Fibroblast of skin of back (primary cell): ENCODE data around the gene DNMT1.
A peak's percentile ranks its signal among the peaks of the same experiment; 100 is the strongest.
"Not testable (repeated sequence)": the region's sequence is repeated elsewhere in the genome, so short reads cannot be mapped to it uniquely, and the experiment has no call there.

Experiments
- DNase-seq: peaks from one replicate; pipeline ENCODE4 v3.0.0-alpha.2; 2013

Gene DNMT1

GRCh38 chr19:10220695-10221094, 25.9 kb upstream of the DNMT1 start:
- DNase-seq, result no peak

GRCh38 chr19:10219678-10220077, 24.9 kb upstream of the DNMT1 start:
- peak; percentile 48 for DNase-seq

- no peak for DNase-seq
Measured at GRCh38 chr19:10217085-10217484, 22.3 kb upstream of the DNMT1 start.

GRCh38 chr19:10214784-10215183, 20.0 kb upstream of the DNMT1 start:
- peak; percentile 47 for DNase-seq

GRCh38 chr19:10211691-10212090, 16.9 kb upstream of the DNMT1 start:
- no peak for DNase-seq

GRCh38 chr19:10211061-10211460, 16.3 kb upstream of the DNMT1 start:
- DNase-seq, result no peak

GRCh38 chr19:10209315-10209714, 14.6 kb upstream of the DNMT1 start:
- peak; percentile 30 for DNase-seq

- DNase-seq, result no peak
Measured at GRCh38 chr19:10207026-10207425, 12.3 kb upstream of the DNMT1 start.

- DNase-seq, result no peak
Measured at GRCh38 chr19:10206226-10206885, 11.6 kb upstream of the DNMT1 start.

- no peak for DNase-seq
Measured at GRCh38 chr19:10205636-10206035, 10.9 kb upstream of the DNMT1 start.

GRCh38 chr19:10203686-10204085, 8.9 kb upstream of the DNMT1 start:
- no peak for DNase-seq

- no peak for DNase-seq
Measured at GRCh38 chr19:10201176-10201575, 6.4 kb upstream of the DNMT1 start.

- not testable (repeated sequence) for DNase-seq
Measured at GRCh38 chr19:10200101-10200500, 5.3 kb upstream of the DNMT1 start.

GRCh38 chr19:10198889-10199644, 4.3 kb upstream of the DNMT1 start:
- DNase-seq, result not testable (repeated sequence)

- DNase-seq, result no peak
Measured at GRCh38 chr19:10195199-10195519, 406 bp upstream of the DNMT1 start.

GRCh38 chr19:10193790-10194499, 808 bp downstream of the DNMT1 start:
- DNase-seq, result peak; percentile 65

- no peak for DNase-seq
Measured at GRCh38 chr19:10192922-10193321, 1.8 kb downstream of the DNMT1 start.

- DNase-seq, result peak; percentile 62
Measured at GRCh38 chr19:10191347-10191746, 3.4 kb downstream of the DNMT1 start.

GRCh38 chr19:10190026-10190425, 4.7 kb downstream of the DNMT1 start:
- DNase-seq, result no peak

- DNase-seq, result no peak
Measured at GRCh38 chr19:10189616-10190015, 5.1 kb downstream of the DNMT1 start.

GRCh38 chr19:10187315-10187714, 7.4 kb downstream of the DNMT1 start:
- no peak for DNase-seq

GRCh38 chr19:10184636-10185035, 10.1 kb downstream of the DNMT1 start:
- DNase-seq, result no peak

GRCh38 chr19:10183926-10184325, 10.8 kb downstream of the DNMT1 start:
- no peak for DNase-seq

GRCh38 chr19:10182847-10183246, 11.9 kb downstream of the DNMT1 start:
- no peak for DNase-seq
